HG02970 (cell line): ENCODE measurements around the gene ADGRF1.
"Not testable (repeated sequence)": the region's sequence is repeated elsewhere in the genome, so short reads cannot be mapped to it uniquely, and the experiment has no call there.

ENCODE experiments used
- ATAC-seq: cut with Tn5 transposase; IDR thresholded peaks from one replicate; pipeline ENCODE4 v1.9.1; 2021; ENCODE audit warnings: mild to moderate bottlenecking, moderate library complexity, moderate number of reproducible peaks; ENCODE audit not compliant: unreplicated experiment, low FRiP score

ADGRF1 gene

DNA sequence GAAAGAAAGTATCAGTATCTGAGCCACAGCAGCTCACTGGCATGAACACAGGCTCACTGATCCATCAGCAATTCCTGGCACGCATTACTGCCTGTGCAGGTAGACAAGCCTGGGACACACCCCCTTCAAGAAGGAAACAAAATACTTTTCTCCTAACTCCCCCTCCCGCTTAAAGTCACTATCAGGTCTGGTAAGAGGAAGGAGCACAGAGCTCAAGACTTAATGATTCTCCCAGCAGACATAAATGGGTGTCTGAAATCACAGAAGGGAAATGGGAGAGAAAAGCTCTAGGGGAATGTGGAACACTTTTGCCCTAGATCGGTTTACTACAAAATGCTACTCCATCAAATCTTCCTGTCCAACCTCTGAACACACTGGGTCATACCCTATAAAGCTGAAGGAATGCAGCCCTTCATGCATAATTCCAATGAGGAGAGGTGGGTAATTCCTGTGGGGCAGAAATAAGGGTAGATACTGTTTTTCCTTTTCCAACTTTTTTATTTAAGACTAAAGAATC is at the start of gene ADGRF1:
ADGRF1 (minus strand) TSS at position 58 of the 517 bp plus-strand sequence. CDS start 13,271 bp downstream, outside the sequence.
- no peak for ATAC-seq

DNA sequence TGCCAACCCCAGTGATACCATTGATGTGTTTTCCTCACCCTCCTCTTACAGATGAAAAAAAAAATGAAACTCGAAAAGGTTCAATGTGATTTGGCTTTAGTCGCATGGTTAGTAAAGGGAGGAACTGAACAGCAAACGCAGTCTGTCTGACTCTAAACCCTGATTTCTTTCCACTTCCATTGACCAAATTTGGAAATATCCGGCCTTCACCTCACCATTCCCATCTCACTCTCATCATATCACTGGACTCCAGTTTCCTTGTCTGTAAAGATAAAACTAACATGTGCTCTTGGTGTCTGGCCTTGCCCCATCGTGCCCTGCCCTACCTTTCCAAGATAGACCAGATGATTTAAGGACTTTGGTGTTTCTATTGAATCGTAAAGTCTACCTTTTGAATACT is 48.7 kb upstream of the ADGRF1 start:
- ATAC-seq: no peak

- not testable (repeated sequence) for ATAC-seq
Observed at GRCh38 chr6:47089473-47089872, 47.3 kb upstream of the ADGRF1 start.

GRCh38 chr6:47086051-47086770 is 44.1 kb upstream of the ADGRF1 start:
- ATAC-seq: no peak

GRCh38 chr6:47084610-47085009 is 42.5 kb upstream of the ADGRF1 start:
- ATAC-seq: no peak

DNA sequence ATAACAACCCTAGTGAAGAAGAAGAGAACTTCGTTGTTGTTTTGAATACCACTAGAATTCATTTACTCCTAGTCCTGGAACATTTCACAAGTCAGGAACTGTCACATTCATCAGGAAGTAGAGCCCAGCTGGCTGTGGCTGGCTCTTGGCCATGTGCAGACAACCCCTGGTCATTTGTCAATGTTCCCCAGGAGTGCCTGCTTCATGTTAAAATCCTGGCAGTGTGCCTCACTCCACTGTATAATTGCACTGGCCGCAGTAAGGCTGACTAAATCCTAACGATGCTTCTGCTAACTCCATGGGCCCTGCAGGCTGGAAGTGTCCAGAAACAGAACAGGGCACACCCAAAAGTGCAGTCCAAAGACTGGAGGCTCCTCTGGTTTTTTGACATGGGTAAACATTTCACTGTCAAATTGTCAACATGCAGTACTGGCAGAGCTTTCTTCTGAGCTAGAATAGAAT is 41.5 kb upstream of the ADGRF1 start:
- no peak for ATAC-seq

DNA sequence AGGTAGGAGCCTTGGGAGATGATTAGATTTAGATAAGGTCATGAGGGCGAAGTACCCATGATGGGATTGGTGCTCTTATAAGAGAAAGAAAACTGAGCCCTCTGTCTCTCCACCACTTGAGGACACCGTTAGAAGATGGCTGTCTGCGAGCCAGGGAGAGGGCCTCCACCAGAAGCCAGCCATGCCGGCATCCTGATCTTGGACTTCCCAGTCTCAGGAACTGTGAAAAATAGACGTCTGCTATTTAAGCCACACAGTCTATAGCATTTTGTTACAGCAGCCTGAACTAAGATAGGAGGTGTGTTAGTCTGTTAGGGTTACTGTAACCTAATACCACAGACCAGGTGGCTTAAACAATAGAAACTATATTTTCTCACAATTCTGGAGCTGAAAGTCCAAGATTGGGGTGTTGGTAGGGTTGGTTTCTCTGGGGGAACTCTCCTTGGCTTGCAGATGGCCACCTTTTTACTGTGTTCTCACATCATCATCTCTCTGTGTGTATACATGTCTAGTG is 38.0 kb upstream of the ADGRF1 start:
- no peak for ATAC-seq

GRCh38 chr6:47079638-47080037 is 37.5 kb upstream of the ADGRF1 start:
- ATAC-seq: no peak

DNA sequence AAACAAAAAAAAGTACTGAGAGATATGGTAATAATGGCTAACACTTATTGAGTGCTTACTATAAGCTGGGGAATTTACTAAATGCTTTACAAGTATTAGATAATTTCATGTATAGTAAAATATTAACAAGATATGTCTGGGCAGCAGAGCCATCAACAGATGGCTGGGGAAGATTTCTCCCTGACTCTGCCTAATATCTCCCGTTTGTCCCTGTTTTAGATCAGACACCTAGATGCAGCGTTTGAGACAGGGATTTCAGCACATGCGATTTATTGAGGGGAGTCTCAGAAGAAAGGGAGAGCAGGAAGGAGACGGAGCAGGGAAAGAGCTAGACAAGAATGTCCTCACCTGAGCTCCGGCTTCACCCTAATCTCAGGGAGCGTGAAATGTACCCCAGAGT is 36.9 kb upstream of the ADGRF1 start:
- no peak for ATAC-seq

- ATAC-seq: no peak
Observed at GRCh38 chr6:47076422-47077344, 34.6 kb upstream of the ADGRF1 start.

GRCh38 chr6:47075741-47076421 is 33.7 kb upstream of the ADGRF1 start:
- no peak for ATAC-seq

- ATAC-seq: no peak
Observed at GRCh38 chr6:47075168-47075567, 33.0 kb upstream of the ADGRF1 start.

DNA sequence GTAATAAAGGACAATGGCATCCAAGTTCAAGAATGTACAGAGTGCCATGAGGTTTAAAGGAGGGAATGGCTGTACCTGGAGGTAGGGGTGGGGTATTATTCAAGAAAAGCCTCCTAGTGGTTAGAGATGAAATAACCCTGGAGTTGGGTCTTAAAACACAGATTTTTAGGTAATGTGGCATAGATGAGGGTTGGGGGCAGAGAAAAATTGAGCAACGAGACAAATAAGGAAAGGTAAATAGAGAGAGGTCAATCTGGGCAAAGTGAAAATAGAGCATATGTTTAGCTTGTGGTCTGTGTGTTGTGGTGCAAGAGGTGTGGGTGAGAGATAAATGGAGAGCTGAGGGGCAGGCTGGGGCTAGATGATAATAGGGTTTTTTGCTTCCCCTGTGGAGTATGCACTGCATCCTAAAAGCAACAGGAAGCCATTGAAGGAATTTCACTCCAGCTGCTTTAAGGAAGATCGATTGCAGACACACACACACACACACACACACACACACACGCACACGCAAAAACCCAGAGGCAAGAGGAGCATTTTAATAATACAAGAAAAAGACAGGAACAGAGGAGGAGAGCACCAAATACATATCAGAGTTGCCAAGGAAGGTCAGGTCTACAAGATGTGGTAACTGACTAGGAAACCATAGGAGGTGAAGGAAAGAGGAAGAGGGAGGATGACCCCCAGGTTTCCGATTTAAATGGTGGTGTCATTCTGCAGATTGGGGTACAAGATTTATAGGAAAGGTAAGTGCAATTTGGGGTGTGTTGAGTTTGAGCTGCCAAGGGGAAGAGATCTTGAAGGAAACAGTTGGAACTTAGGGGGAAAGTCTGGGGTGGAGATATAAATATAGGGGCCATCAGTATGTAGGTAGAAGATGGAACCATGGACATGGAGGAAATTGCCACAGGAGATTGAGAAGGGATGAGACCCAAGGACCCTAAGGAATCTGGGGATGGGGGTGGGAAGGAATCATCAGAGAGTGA is 31.3 kb upstream of the ADGRF1 start:
- no peak for ATAC-seq

DNA sequence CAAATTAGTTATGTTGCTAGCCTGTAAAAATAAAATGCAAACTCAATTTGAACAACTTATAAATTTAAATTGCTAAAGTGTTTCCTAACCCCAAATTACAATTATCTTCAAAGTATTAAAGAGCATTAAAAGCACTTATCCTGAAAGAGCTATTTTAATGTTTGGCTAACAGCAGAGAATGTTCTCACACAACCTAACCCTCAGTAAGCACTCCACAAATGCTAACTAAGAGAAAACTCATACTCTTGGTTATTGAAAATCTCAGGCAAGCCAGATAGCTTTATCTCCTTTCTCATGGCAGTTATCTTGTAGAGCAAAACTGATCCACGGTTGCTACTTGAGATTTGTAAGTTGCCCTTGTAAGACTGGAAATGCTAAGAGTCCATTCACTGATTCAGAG is 30.5 kb upstream of the ADGRF1 start:
- ATAC-seq: no peak

DNA sequence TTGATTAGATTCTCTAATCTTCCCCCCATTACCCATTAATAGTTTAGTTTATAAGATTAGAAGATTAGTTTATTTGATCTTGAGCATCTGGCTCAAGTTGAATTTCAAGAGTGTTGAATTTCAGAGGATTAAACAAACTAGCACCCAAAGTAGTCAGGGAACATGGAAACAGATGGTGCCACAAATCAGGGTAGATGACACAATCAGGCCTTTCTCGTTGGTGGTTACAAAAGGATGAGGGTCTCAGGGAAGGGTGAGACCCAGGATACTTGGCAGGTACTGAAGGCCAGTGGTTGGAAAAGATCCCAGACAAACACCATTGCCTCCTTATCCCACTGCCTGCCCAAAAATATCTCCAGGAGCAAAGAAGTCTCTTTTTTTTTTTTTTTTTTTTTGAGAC is 29.5 kb upstream of the ADGRF1 start:
- no peak for ATAC-seq

- no peak for ATAC-seq
Observed at GRCh38 chr6:47070461-47070860, 28.3 kb upstream of the ADGRF1 start.

- no peak for ATAC-seq
Observed at GRCh38 chr6:47069156-47069555, 27.0 kb upstream of the ADGRF1 start.

DNA sequence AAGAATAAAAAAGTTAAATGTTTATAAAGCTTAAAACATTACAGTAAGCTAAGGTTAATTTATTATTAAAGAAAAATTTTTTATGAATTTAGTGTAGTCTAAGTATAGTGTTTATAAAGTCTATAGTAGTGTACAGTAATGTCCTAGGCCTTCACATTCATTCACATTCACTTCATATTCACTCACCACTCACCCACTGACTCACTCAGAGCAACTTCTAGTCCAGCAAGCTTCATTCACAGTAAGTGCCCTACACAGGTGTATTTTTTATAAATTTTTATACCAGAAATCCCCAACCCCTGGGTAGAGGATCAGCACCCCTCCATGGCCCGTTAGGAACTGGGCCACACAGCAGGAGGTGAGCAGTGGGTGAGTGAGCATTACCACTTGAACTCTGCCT is 24.3 kb upstream of the ADGRF1 start:
- ATAC-seq: no peak

GRCh38 chr6:47064274-47064673 is 22.1 kb upstream of the ADGRF1 start:
- no peak for ATAC-seq
